Right atrium auricular region (tissue), 2 donors: ENCODE measurements around the gene FERMT3. TPM values are rescaled to one million over a fixed set of nuclear protein-coding genes. Genes with fewer than 3 reads are reported as not detected.

ENCODE experiments used
- DNase-seq: peaks from one replicate; pipeline ENCODE4 v3.0.0-alpha.2; 2019; ENCODE audit warnings: low spot score
- H3K27ac ChIP-seq, 2 donors: fragments of 200-600 bp; sonication (generic); 1 replicate in 1 of 2; 2 replicates in 1 of 2; pipeline ENCODE4 v1.5.1; 2016 to 2019
- H3K27me3 ChIP-seq, 2 donors: fragments of 200-600 bp; sonication (generic); one replicate each; pipeline versions ENCODE4 v1.5.1 to v1.6.0; 2017 to 2019
- H3K36me3 ChIP-seq: fragments of 200-600 bp; sonication (generic); one replicate; pipeline ENCODE4 v1.5.1; 2016
- H3K4me1 ChIP-seq, 2 donors: fragments of 200-600 bp; sonication (generic); one replicate each; pipeline versions ENCODE4 v1.5.1 to v1.6.0; 2017 to 2019
- H3K4me3 ChIP-seq, 2 donors: fragments of 200-600 bp; sonication (generic); 1 replicate in 1 of 2; 2 replicates in 1 of 2; pipeline ENCODE4 v1.5.1; 2017 to 2019; ENCODE audit warnings: mild to moderate bottlenecking in 1 of 2, moderate library complexity in 1 of 2
- H3K9me3 ChIP-seq, 2 donors: fragments of 200-600 bp; sonication (generic); one replicate each; pipeline ENCODE4 v1.5.1; 2019
- CTCF ChIP-seq, 2 donors: fragments of 200-600 bp; sonication (generic); IDR thresholded peaks; one replicate each; pipeline ENCODE4 v1.5.1; 2019; ENCODE audit warnings: antibody characterized with exemption in 2 of 2
- total RNA-seq, 2 donors: library from RNA; depleted of rRNA; stranded (reverse); fragments of >200 nt; gene quantifications; one replicate each; pipeline ENCODE4 v1.1.0, GENCODE V29; 2016

FERMT3 gene
- total RNA-seq, 2 donors from 2014 or later: 6.3 to 19.4 TPM

DNA sequence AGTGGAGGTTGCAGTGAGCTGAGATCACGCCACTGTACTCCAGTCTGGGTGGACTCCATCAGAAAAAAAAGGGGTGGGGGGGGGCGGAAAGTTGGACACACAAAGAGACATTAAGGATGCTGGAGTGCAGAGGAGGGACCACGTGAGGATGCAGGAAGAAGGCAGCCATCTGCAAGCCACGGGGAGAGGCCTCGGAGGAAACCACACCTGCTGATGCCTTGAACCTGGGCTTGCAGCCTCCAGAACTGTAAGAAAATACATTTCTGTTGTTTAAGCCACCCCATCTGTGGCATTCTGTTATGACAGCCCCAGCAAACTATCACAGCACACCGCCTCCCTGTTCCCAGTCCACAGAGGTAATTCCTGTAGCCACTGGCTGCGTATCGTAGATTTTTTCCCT lies 29.8 kb upstream of the FERMT3 start:
- no peaks in the 10 kb centered on the region for H3K9me3 ChIP-seq
- H3K4me1 ChIP-seq: peaks cover 0 to 14% of the 10 kb centered on the region in 2 donors
- H3K27me3 ChIP-seq: no peaks in the 10 kb centered on the region
- H3K4me3 ChIP-seq: no peak overlapping the region
- no peaks in the 10 kb centered on the region for H3K36me3 ChIP-seq
- DNase-seq: no peak
- no peak overlapping the region for H3K27ac ChIP-seq
- TF ChIP-seq CTCF (IDR thresholded peaks at IDR 0.05): no peak

GRCh38 chr11:64178203-64178602 lies 28.3 kb upstream of the FERMT3 start:
- peaks cover 0 to 26% of the 10 kb centered on the region in 2 donors for H3K4me1 ChIP-seq
- no peaks in the 10 kb centered on the region for H3K9me3 ChIP-seq
- no peak for DNase-seq
- no peak overlapping the region for H3K27ac ChIP-seq
- H3K27me3 ChIP-seq: no peaks in the 10 kb centered on the region
- H3K36me3 ChIP-seq: no peaks in the 10 kb centered on the region
- no peak overlapping the region for H3K4me3 ChIP-seq
- TF ChIP-seq CTCF (IDR thresholded peaks at IDR 0.05): no peak

DNA sequence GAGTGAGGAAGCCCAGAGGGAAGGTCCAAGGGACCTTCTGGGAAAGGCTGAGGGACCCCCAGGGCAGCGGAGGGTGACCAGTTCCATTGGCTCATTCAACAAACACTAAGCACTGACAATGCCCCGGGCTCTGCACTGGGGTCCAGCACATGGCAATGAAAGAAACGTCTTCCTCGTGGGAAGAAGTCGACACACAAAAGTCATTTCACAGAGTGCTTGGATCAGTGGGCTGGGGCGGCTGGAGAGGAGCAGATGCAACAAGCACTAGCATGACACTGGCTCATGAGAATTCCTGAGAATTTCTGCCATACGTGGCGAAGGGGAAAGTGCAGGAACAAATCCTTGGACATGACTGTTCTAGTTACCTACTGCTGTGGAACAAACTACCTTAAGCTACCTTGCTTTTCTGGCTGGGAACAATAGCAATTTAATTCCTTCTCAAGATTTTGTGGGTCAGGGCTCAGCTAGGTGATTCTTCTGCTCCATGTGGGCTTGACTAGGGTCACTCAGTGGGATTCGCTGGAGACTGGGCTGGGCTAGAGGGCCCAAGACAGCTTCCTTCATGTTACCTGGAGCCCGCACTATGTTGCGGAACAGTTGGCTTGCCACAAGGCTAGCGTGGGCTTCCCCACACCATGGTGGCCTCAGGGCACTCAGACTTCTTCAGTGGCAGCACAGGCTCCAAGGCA lies 27.4 kb upstream of the FERMT3 start:
- no peak for TF ChIP-seq CTCF (IDR thresholded peaks at IDR 0.05)
- H3K27ac ChIP-seq: no peak overlapping the region
- H3K4me1 ChIP-seq: peaks cover 0 to 35% of the 10 kb centered on the region in 2 donors
- H3K4me3 ChIP-seq: no peak overlapping the region
- no peaks in the 10 kb centered on the region for H3K36me3 ChIP-seq
- no peak for DNase-seq
- no peaks in the 10 kb centered on the region for H3K27me3 ChIP-seq
- H3K9me3 ChIP-seq: no peaks in the 10 kb centered on the region

DNA sequence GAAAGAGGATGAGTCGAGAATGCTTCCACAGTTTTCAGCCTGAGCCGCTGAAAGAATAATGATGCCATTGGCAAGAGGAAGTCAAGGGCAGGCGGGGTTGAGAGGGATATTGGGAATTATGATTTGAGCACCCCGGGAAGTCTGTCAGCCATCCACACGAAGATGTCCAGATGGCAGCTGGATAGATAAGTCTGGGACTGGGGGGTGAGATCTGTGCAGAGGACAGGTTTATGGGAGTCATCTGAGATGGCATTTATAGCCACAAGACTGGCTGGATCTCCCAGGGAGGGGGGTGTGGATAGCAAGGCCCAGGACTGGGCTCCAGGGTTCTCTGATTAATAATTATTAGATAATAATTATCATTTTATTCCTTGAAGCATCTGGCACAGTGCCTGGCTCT lies 25.6 kb upstream of the FERMT3 start:
- Histone ChIP-seq H3K27ac (peak overlapping the region; percentile 86 to 87), H3K36me3 (no peaks in the 10 kb centered on the region), H3K4me1 (peaks cover 0 to 47% of the 10 kb centered on the region in 2 donors), H3K4me3 (peak overlapping the region in 1 of 2 donors; percentile 22), H3K9me3 (no peaks in the 10 kb centered on the region), H3K27me3 (no peaks in the 10 kb centered on the region)
- TF ChIP-seq CTCF (IDR thresholded peaks at IDR 0.05): no peak
- DNase-seq: no peak

DNA sequence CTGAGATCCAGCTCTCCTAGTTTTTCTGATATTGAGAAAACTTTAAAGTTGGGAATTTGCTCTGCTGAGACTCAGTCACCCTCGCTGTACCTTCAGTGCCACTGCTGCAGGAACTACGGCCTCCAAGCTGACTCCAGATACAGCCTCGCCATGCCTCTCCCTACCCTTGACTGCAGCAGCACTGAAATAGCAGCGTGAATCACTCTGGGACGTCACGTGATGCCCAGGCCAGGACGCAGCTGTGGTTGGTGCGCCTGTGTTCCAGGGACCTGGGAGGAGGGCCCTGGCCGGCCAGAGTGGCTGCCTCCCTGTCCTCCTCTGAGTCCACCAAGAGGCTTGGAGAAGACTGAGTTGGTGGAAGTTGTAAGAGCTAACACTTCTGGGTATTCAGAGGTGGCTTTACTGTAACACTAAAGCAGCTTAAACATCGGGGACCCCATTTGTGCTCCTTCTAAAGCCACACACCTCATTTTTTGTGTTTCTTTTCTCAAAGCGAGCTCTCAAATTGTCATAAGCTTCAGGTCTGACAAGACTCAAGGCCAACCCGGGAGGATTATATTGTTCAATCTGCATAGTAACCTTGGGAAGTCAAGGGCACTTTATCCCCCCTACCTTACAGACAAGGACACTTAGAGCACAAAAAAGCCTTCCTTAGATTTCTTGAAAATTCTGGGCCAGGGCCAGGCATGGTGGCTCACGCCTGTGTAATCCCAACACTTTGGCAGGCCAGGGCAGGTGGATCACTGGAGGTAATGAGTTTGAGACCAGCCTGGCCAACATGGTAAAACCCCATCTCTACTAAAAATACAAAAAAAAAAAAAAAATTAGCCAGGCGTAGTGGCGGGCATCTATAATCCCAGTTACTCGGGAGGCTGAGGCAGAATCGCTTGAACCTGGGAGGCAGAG lies 24.8 kb upstream of the FERMT3 start:
- Histone ChIP-seq H3K36me3 (no peaks in the 10 kb centered on the region), H3K27ac (peak overlapping the region; percentile 86 to 87), H3K27me3 (no peaks in the 10 kb centered on the region), H3K4me3 (peak overlapping the region in 1 of 2 donors; percentile 22), H3K9me3 (no peaks in the 10 kb centered on the region), H3K4me1 (peaks cover 0 to 47% of the 10 kb centered on the region in 2 donors)
- peak; percentile 98 for DNase-seq
- TF ChIP-seq CTCF (IDR thresholded peaks at IDR 0.05): no peak
